B cell (primary cell): ENCODE results near the gene STYX.

Experiments used
- EZH2 ChIP-seq: IDR thresholded peaks from 2 replicates; pipeline ENCODE4 v1.6.1; 2012; ENCODE audit warnings: borderline replicate concordance, low read depth, mild to moderate bottlenecking, moderate library complexity, low read length; ENCODE audit not compliant: insufficient read depth, poor library complexity, severe bottlenecking
- TF ChIP-seq, protein P1 (sequence below): fragments of 200-600 bp; IDR thresholded peaks from one replicate; pipeline ENCODE4 v1.8.0; 2022; ENCODE audit warnings: antibody characterized with exemption, mild to moderate bottlenecking

DNA sequence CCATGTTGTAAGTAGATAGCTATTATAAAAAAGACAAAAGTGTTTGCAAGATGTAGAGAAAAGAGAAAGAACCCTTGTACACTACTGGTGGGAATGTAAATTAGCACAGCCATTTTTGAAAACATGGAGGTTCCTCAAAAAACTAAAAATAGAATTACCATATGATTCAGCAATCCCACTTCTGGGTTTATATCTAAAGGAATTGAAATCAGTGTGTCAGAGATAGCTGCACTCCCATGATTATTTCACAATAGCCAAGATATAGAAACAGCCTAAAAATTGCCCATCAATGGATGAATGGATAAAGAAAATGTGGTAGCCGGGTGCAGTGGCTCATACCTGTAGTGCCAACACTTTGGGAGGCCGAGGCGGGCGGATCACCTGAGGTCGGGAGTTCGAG, 13.8 kb upstream of the STYX start:
- TF ChIP-seq, protein P1, sequence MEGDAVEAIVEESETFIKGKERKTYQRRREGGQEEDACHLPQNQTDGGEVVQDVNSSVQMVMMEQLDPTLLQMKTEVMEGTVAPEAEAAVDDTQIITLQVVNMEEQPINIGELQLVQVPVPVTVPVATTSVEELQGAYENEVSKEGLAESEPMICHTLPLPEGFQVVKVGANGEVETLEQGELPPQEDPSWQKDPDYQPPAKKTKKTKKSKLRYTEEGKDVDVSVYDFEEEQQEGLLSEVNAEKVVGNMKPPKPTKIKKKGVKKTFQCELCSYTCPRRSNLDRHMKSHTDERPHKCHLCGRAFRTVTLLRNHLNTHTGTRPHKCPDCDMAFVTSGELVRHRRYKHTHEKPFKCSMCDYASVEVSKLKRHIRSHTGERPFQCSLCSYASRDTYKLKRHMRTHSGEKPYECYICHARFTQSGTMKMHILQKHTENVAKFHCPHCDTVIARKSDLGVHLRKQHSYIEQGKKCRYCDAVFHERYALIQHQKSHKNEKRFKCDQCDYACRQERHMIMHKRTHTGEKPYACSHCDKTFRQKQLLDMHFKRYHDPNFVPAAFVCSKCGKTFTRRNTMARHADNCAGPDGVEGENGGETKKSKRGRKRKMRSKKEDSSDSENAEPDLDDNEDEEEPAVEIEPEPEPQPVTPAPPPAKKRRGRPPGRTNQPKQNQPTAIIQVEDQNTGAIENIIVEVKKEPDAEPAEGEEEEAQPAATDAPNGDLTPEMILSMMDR, result no peak
- TF ChIP-seq EZH2, result no peak
